HG03066 (cell line): Measurements from ENCODE around the gene TRMT11.
"Not testable (repeated sequence)": the region's sequence is repeated elsewhere in the genome, so short reads cannot be mapped to it uniquely, and the experiment has no call there.

Experiments used
- ATAC-seq: cut with Tn5 transposase; IDR thresholded peaks from one replicate; pipeline ENCODE4 v1.9.1; 2021; ENCODE audit warnings: low read depth; ENCODE audit not compliant: unreplicated experiment

TRMT11 gene

GRCh38 chr6:125986301-125987025 is at the start of gene TRMT11:
Gene TRMT11, plus strand, starts transcription at chr6:125986540. Its CDS starts 11 bp downstream, at chr6:125986551.
- ATAC-seq = peak; percentile 96

DNA sequence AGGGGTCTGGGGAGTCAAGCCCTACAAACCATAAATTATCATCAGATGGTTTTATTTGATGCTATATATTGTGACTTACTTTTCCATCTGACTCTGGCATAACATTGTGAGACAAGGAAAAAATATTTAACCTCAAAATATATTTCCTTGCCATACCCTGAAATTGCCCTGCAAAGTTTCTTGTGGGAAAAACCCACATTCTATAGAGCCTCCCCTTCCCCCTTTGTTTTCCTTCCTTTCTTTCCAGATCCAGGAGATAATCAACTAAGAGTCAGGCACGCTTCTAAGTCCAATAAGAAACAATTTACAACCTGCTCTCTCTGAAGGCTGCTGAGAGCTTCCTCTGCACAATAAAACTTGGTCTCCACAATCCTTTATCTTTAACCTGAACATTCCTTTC is 47.3 kb upstream of the TRMT11 start:
- no peak for ATAC-seq

- ATAC-seq = no peak
Observed at GRCh38 chr6:125939791-125940190, 46.5 kb upstream of the TRMT11 start.

- ATAC-seq = no peak
Observed at GRCh38 chr6:125940247-125941041, 45.9 kb upstream of the TRMT11 start.

DNA sequence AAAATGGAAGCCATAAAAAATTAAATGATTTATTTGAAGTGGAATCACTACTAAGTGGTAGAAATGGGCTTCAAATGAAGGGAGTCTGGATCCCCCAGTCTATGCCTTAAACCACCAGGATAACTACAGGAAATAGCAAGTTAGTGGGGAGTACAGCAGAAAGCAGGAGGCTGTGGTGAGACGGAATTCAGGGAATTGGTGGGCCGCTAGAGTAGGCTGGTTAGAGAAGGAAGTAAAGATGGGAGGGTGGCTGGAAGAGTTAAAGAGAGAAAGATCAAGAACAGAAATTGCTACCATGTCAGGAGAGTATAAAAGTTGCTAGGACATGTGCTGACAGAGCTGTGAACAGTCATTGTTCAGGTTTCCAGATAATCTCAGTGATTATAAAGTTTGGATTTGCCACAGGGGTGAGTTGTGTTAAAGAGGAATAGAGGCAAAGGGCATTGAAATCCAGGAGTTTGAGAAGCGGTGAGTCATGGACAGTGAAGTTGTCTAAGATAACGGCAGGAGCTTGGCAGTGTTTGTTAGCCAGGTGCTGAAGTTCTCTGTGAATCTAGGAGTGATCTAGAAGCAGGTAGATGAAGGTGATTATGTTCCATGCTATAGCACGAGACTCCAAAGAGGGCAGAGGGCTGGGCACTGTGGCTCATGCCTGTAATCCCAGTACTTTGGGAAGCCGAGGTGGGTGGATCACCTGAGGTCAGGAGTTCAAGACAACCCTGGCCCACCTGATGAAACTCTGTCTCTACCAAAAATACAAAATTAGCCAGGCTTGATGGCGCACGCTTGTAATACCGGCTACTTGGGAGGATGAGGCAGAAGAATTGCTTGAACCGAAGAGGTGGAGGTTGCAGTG is 43.4 kb upstream of the TRMT11 start:
- ATAC-seq = no peak

- no peak for ATAC-seq
Observed at GRCh38 chr6:125943528-125944433, 42.6 kb upstream of the TRMT11 start.

- ATAC-seq = no peak
Observed at GRCh38 chr6:125944434-125944816, 41.9 kb upstream of the TRMT11 start.

- ATAC-seq = no peak
Observed at GRCh38 chr6:125944896-125945295, 41.4 kb upstream of the TRMT11 start.

DNA sequence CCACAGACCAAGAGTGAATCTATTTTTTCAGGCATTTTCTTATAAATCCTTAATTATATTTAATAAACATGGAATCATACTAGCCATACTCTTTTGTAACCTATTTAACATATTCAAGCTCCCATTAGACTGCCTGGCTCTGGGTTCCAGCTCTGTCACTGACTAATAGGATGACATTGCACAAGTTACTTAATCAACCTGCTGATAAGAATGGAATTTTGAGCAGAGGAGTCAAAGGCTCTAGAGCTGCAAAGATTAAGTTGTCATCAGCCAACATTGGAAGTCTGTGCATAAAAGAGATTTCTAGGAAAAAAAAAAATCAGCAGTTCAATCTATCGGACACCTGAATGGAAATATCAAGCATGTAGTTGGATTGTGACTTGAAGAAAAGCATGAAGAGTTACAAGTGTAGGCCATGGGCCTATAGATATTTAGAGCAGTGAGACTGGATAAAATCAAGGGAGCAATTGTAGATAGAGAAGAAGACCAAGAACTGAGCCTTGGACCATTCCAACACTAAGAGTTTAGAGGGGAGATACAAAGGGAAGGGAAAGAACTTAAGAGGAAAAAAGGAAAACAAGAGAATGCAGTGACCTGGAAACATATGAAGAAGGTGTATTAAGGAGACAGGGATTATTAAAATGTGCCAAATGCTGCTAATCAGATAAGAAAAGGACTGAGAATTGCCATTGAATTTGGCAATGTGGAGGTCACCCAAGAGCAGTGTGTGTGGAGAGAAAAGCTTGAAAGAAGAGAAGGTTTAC is 40.8 kb upstream of the TRMT11 start:
- ATAC-seq = no peak

GRCh38 chr6:125947615-125948014 is 38.7 kb upstream of the TRMT11 start:
- ATAC-seq = no peak

DNA sequence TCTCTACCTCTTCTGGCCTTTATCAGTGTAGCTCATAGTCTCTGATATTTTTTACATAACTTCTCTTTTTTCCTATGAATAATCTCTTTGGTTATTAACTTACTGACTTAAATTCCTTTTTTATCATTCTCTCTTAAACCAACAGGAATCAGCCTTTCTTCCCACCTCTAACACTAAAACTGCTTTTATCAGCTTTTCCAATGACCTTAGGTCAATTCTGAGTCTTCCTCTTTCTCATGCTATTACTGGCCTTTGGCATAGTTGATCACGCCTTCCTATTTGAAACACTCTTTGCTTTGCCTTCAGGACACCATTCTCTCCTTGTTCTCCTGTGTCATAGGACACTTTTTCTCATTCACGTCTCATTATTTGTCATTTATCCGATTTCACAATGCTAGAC is 37.9 kb upstream of the TRMT11 start:
- no peak for ATAC-seq

DNA sequence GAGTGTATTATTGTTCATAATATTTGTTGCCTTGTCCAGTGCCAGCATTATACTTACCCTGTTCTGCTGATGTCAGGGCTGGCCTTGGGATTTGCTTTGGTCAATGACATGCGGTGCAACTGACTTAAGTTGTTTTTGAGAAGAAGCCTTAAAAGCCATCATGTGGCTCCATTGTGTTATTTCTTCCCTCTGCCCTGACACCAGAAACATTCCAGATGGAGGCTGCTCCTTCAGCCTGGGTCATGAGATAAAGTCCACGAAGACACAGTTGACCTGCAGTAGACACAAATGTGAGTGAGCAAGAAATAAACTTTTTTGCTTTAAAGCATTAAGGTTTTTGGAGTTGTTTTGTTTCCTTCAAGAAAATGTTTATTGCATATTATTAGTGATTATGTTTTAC is 37.3 kb upstream of the TRMT11 start:
- no peak for ATAC-seq

- no peak for ATAC-seq
Observed at GRCh38 chr6:125950293-125950692, 36.0 kb upstream of the TRMT11 start.

DNA sequence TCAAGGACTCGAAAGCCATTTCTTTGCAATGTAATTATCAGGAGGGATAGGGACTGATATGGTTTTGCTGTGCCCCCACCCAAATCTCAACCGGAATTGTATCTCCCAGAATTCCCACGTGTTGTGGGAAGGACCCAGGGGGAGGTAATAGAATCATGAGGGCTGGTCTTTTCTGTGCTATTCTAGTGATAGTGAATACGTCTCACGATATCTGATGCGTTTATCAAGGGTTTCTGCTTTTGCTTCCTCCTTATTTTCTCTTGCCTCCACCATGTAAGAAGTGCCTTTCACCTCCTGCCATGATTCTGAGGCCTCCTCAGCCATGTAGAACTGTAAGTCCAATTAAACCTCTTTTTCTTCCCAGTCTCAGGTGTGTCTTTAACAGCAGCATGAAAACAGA is 35.6 kb upstream of the TRMT11 start:
- not testable (repeated sequence) for ATAC-seq

GRCh38 chr6:125951323-125951722 is 35.0 kb upstream of the TRMT11 start:
- ATAC-seq = no peak

GRCh38 chr6:125952764-125953501 is 33.4 kb upstream of the TRMT11 start:
- ATAC-seq = no peak

DNA sequence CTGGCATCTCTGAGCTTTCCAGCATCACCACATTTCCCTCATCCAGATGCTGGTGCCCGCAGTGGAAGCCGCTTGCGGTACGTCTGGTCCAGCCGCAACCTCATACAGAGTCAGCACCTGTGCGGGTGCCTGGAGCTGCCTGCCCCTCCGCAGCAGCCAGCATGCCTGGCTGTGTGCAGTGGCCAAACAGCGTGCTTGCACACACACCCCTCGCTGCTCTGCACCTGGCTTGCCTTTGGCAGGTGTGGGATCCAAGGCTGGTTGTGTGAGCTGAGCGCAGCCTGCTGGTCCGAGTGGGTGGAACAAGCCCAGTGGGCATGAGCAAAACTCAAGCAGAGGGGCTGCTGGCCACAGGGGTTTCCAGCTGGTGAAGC is 32.9 kb upstream of the TRMT11 start:
- no peak for ATAC-seq

DNA sequence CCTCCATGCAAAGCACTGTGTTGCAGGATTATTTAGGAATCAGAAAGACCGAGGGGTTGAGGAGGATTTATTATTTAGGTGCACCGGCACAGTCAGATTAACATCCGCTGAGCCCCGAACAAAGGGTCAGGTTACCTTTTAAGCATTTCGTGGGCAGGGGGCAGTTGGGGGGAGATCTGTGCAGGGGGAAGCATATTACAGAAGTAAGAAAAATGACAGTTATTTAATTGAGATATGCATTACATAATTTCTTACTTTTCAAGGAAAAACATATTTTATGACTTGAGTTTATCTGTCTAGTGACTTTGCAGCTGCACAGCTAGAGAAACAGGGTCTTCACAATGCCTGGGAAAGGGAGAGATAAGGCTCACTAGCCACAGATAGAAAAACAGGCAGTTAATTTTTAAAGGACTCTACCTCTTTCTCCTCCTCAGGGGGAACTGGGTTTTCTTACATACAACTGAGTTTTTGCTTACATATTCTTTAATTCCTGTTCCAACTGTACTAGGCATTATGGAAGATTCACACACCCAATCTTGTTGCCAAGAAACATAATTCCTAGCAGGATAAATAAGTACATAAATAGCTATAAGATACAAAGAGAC is 31.5 kb upstream of the TRMT11 start:
- no peak for ATAC-seq
